Measurements from ENCODE around the gene AHI1. TPM values are rescaled to one million over a fixed set of nuclear protein-coding genes. Genes with fewer than 3 reads are reported as not detected.
"Not testable (repeated sequence)": the region's sequence is repeated elsewhere in the genome, so short reads cannot be mapped to it uniquely, and the experiment has no call there.

The AHI1 gene
- polyA plus RNA-seq, 3 donors, result 49.8 to 58.4 (median 53.7) TPM

- no peak for DNase-seq (ENCODE audit: low read depth in 3 of 3, low spot score in 2 of 3)
Measured at GRCh38 chr6:135506270-135506997, 8.9 kb upstream of the AHI1 start.

- DNase-seq (ENCODE audit: low read depth in 3 of 3, low spot score in 2 of 3), result no peak
Measured at GRCh38 chr6:135505648-135506047, 8.1 kb upstream of the AHI1 start.

- DNase-seq (ENCODE audit: low read depth in 3 of 3, low spot score in 2 of 3), result no peak
Measured at GRCh38 chr6:135505222-135505621, 7.7 kb upstream of the AHI1 start.

- DNase-seq (ENCODE audit: low read depth in 3 of 3, low spot score in 2 of 3), result no peak
Measured at GRCh38 chr6:135504734-135505133, 7.2 kb upstream of the AHI1 start.

- no peak for DNase-seq (ENCODE audit: low read depth in 3 of 3, low spot score in 2 of 3)
Measured at GRCh38 chr6:135503703-135504475, 6.3 kb upstream of the AHI1 start.

GRCh38 chr6:135499441-135500340, 2.2 kb upstream of the AHI1 start:
- no peak for DNase-seq (ENCODE audit: low read depth in 3 of 3, low spot score in 2 of 3)

GRCh38 chr6:135498185-135498841, 773 bp upstream of the AHI1 start:
- DNase-seq (ENCODE audit: low read depth in 3 of 3, low spot score in 2 of 3), result peak; percentile 62 to 77 (median 65)

- DNase-seq (ENCODE audit: low read depth in 3 of 3, low spot score in 2 of 3), result no peak
Measured at GRCh38 chr6:135496800-135497411, 634 bp downstream of the AHI1 start.

GRCh38 chr6:135493218-135493961, 4.2 kb downstream of the AHI1 start:
- no peak for DNase-seq (ENCODE audit: low read depth in 3 of 3, low spot score in 2 of 3)

- DNase-seq (ENCODE audit: low read depth in 3 of 3, low spot score in 2 of 3), result no peak
Measured at GRCh38 chr6:135490381-135490780, 7.2 kb downstream of the AHI1 start.

- DNase-seq (ENCODE audit: low read depth in 3 of 3, low spot score in 2 of 3), result no peak
Measured at GRCh38 chr6:135488023-135488422, 9.5 kb downstream of the AHI1 start.

GRCh38 chr6:135483903-135484302, 13.6 kb downstream of the AHI1 start:
- DNase-seq (ENCODE audit: low read depth in 3 of 3, low spot score in 2 of 3), result not testable (repeated sequence)

- DNase-seq (ENCODE audit: low read depth in 3 of 3, low spot score in 2 of 3), result no peak
Measured at GRCh38 chr6:135481783-135482369, 15.7 kb downstream of the AHI1 start.

- DNase-seq (ENCODE audit: low read depth in 3 of 3, low spot score in 2 of 3), result no peak
Measured at GRCh38 chr6:135479601-135480000, 17.9 kb downstream of the AHI1 start.

- no peak for DNase-seq (ENCODE audit: low read depth in 3 of 3, low spot score in 2 of 3)
Measured at GRCh38 chr6:135478626-135479025, 18.9 kb downstream of the AHI1 start.

GRCh38 chr6:135475292-135475886, 22.2 kb downstream of the AHI1 start:
- no peak for DNase-seq (ENCODE audit: low read depth in 3 of 3, low spot score in 2 of 3)

- no peak for DNase-seq (ENCODE audit: low read depth in 3 of 3, low spot score in 2 of 3)
Measured at GRCh38 chr6:135474362-135474761, 23.2 kb downstream of the AHI1 start.

- no peak for DNase-seq (ENCODE audit: low read depth in 3 of 3, low spot score in 2 of 3)
Measured at GRCh38 chr6:135465903-135466302, 31.6 kb downstream of the AHI1 start.

GRCh38 chr6:135465307-135465706, 32.2 kb downstream of the AHI1 start:
- DNase-seq (ENCODE audit: low read depth in 3 of 3, low spot score in 2 of 3), result no peak
